ENCODE results near the gene ABHD12.

- TF ChIP-seq CTCF (IDR thresholded peaks at IDR 0.05; ENCODE audit: extremely low read depth in 1 of 2, insufficient read depth in 1 of 2, low read depth in 1 of 2, low read length in 2 of 2) (no peak), POLR2AphosphoS5 (IDR thresholded peaks at IDR 0.05; ENCODE audit: insufficient read depth, low read depth, low read length) (no peak), MYC (IDR thresholded peaks at IDR 0.05; ENCODE audit: low read depth, low read length) (no peak), POLR2A (IDR thresholded peaks at IDR 0.05; ENCODE audit: low read depth, low read length) (no peak), MAX (IDR thresholded peaks at IDR 0.05; ENCODE audit: insufficient read depth, insufficient read length) (no peak), EZH2 (IDR thresholded peaks at IDR 0.05; ENCODE audit: borderline replicate concordance, low read depth, low read length, severe bottlenecking) (no peak), FOS (IDR thresholded peaks at IDR 0.05; ENCODE audit: borderline replicate concordance, insufficient read depth, low read length) (no peak)
Measured at GRCh38 chr20:25346349-25346748, 44.3 kb downstream of the ABHD12 start.
